Peyer's patch (tissue), 4 donors: ENCODE results near the gene TGM5.

ENCODE experiments used
- CTCF ChIP-seq, 6 experiments: fragments of 450-650 bp in 4 of 6; fragments of 200-600 bp in 2 of 6; sonication (generic) in 1 of 6; IDR thresholded peaks; one replicate each; pipeline ENCODE4 v1.5.1; 2017 to 2019; ENCODE audit warnings: antibody characterized with exemption in 6 of 6, mild to moderate bottlenecking in 3 of 6, moderate library complexity in 1 of 6
- POLR2A ChIP-seq, 2 donors: fragments of 450-650 bp; IDR thresholded peaks; one replicate each; pipeline ENCODE4 v1.5.1; 2017; ENCODE audit warnings: antibody characterized with exemption in 2 of 2, mild to moderate bottlenecking in 2 of 2, moderate library complexity in 2 of 2

- TF ChIP-seq CTCF (IDR thresholded peaks at IDR 0.05), result no peak
- no peak for TF ChIP-seq POLR2A (IDR thresholded peaks at IDR 0.05)
Observed at GRCh38 chr15:43219929-43220928, 46.5 kb downstream of the TGM5 start.
